Breast epithelium (tissue), 4 donors: Measurements from ENCODE around the gene PTPRM. TPM values are rescaled to one million over a fixed set of nuclear protein-coding genes. Genes with fewer than 3 reads are reported as not detected.

Experiments
- DNase-seq, 2 donors: peaks; one replicate each; pipeline ENCODE4 v3.0.0-alpha.2; 2019; ENCODE audit warnings: low spot score in 2 of 2
- H3K27ac ChIP-seq, 2 donors: fragments of 200-600 bp; sonication (generic) in 1 of 2; one replicate each; pipeline ENCODE4 v1.5.1; 2016 to 2019; ENCODE audit warnings: mild to moderate bottlenecking in 1 of 2
- H3K27me3 ChIP-seq, 2 donors: fragments of 200-600 bp; sonication (generic) in 1 of 2; one replicate each; pipeline versions ENCODE4 v1.5.1 to v1.6.0; 2017 to 2019; ENCODE audit warnings: control low read depth in 1 of 2, mild to moderate bottlenecking in 1 of 2
- H3K36me3 ChIP-seq: fragments of 200-600 bp; one replicate; pipeline ENCODE4 v1.5.1; 2019
- H3K4me1 ChIP-seq, 2 donors: fragments of 200-600 bp; sonication (generic); one replicate each; pipeline ENCODE4 v1.5.1; 2016 to 2019; ENCODE audit warnings: control low read depth in 1 of 2
- H3K4me3 ChIP-seq, 3 donors: fragments of 200-600 bp; sonication (generic); 1 replicate in 2 of 3; 2 replicates in 1 of 3; pipeline ENCODE4 v1.5.1; 2016 to 2019; ENCODE audit warnings: mild to moderate bottlenecking in 3 of 3, moderate library complexity in 2 of 3
- H3K9me3 ChIP-seq, 2 donors: fragments of 200-600 bp; sonication (generic) in 1 of 2; one replicate each; pipeline ENCODE4 v1.5.1; 2016 to 2019; ENCODE audit warnings: control low read depth in 1 of 2
- CTCF ChIP-seq, 3 donors: fragments of 450-650 bp; IDR thresholded peaks; one replicate each; pipeline ENCODE4 v1.5.1; 2016 to 2017; ENCODE audit warnings: antibody characterized with exemption in 3 of 3, mild to moderate bottlenecking in 3 of 3, moderate library complexity in 3 of 3
- POLR2A ChIP-seq: fragments of 450-650 bp; IDR thresholded peaks from one replicate; pipeline ENCODE4 v1.6.1; 2016; ENCODE audit warnings: antibody characterized with exemption, mild to moderate bottlenecking, moderate library complexity
- POLR2AphosphoS5 ChIP-seq, 3 donors: sonication (generic); formaldehyde crosslinking; IDR thresholded peaks; one replicate each; pipeline ENCODE4 v1.6.1; 2017; ENCODE audit warnings: antibody characterized with exemption in 3 of 3
- intact Hi-C: fragments of 100-400 bp; cut with DNase I; formaldehyde crosslinking; loops from one replicate; pipeline ENCODE4 v1.15.1; 2023; ENCODE audit warnings: low total_unique reads
- total RNA-seq, 3 donors: library from RNA; depleted of rRNA; stranded (reverse); fragments of >200 nt; gene quantifications; one replicate each; pipeline ENCODE4 v1.1.0, GENCODE V29; 2016

PTPRM gene
- total RNA-seq, 3 donors from 2014 or later = 41.7 to 181 (median 140) TPM

- no peak for DNase-seq
- no peaks in the 10 kb centered on the region for H3K36me3 ChIP-seq
- H3K4me1 ChIP-seq = no peaks in the 10 kb centered on the region
- H3K27ac ChIP-seq = no peak overlapping the region
- no peaks in the 10 kb centered on the region for H3K9me3 ChIP-seq
- intact Hi-C loops = no loop called here
- no peak for TF ChIP-seq POLR2AphosphoS5 (IDR thresholded peaks at IDR 0.05)
- TF ChIP-seq CTCF (IDR thresholded peaks at IDR 0.05) = no peak
- TF ChIP-seq POLR2A = no peak
- H3K4me3 ChIP-seq = no peak overlapping the region
- no peaks in the 10 kb centered on the region for H3K27me3 ChIP-seq
Observed at GRCh38 chr18:8186413-8186812, 619.3 kb downstream of the PTPRM start.

GRCh38 chr18:8188184-8188583 lies 621.1 kb downstream of the PTPRM start:
- intact Hi-C loops = no loop called here
- no peak for DNase-seq
- H3K4me3 ChIP-seq = no peak overlapping the region

GRCh38 chr18:8190980-8191379 lies 623.9 kb downstream of the PTPRM start:
- Histone ChIP-seq H3K27ac (no peak overlapping the region), H3K4me1 (no peaks in the 10 kb centered on the region), H3K4me3 (no peak overlapping the region), H3K36me3 (no peaks in the 10 kb centered on the region), H3K27me3 (no peaks in the 10 kb centered on the region), H3K9me3 (no peaks in the 10 kb centered on the region)
- intact Hi-C loops = no loop called here
- no peak for DNase-seq
- TF ChIP-seq POLR2A (no peak), POLR2AphosphoS5 (IDR thresholded peaks at IDR 0.05) (no peak), CTCF (IDR thresholded peaks at IDR 0.05) (no peak)

More at GRCh38 chr18:8188184-8188583, 621.1 kb downstream of the PTPRM start:
- TF ChIP-seq CTCF (IDR thresholded peaks at IDR 0.05) (no peak), POLR2AphosphoS5 (IDR thresholded peaks at IDR 0.05) (no peak), POLR2A (no peak)
- Histone ChIP-seq H3K27me3 (no peaks in the 10 kb centered on the region), H3K27ac (no peak overlapping the region), H3K4me1 (no peaks in the 10 kb centered on the region), H3K9me3 (no peaks in the 10 kb centered on the region), H3K36me3 (no peaks in the 10 kb centered on the region)

- no peak for TF ChIP-seq CTCF (IDR thresholded peaks at IDR 0.05)
- no peak for TF ChIP-seq POLR2A
- no peak for TF ChIP-seq POLR2AphosphoS5 (IDR thresholded peaks at IDR 0.05)
- intact Hi-C loops = no loop called here
- no peaks in the 10 kb centered on the region for H3K27me3 ChIP-seq
- no peak for DNase-seq
- H3K4me3 ChIP-seq = no peak overlapping the region
- H3K36me3 ChIP-seq = no peaks in the 10 kb centered on the region
- no peaks in the 10 kb centered on the region for H3K9me3 ChIP-seq
- no peak overlapping the region for H3K27ac ChIP-seq
- H3K4me1 ChIP-seq = no peaks in the 10 kb centered on the region
Observed at GRCh38 chr18:8194431-8194830, 627.3 kb downstream of the PTPRM start.

GRCh38 chr18:8196238-8196637 lies 629.1 kb downstream of the PTPRM start:
- Histone ChIP-seq H3K36me3 (no peaks in the 10 kb centered on the region), H3K27ac (no peak overlapping the region), H3K4me3 (no peak overlapping the region), H3K9me3 (no peaks in the 10 kb centered on the region), H3K27me3 (no peaks in the 10 kb centered on the region), H3K4me1 (no peaks in the 10 kb centered on the region)
- intact Hi-C loops = no loop called here
- DNase-seq = no peak
- TF ChIP-seq POLR2A (no peak), CTCF (IDR thresholded peaks at IDR 0.05) (no peak)
